ENCODE measurements around the gene CAP2.

Gene CAP2

GRCh38 chr6:17458966-17459365 lies 65.6 kb downstream of the CAP2 start:
- no peak overlapping the region for H3K27ac ChIP-seq (replicated peaks)
- no peak overlapping the region for H3K4me3 ChIP-seq (replicated peaks; ENCODE audit: insufficient read depth, low read length)
- H3K27me3 ChIP-seq (ENCODE audit: insufficient read depth, poor library complexity, severe bottlenecking) = peaks cover 7% of the 10 kb centered on the region
- TF ChIP-seq POLR2AphosphoS5 (IDR thresholded peaks at IDR 0.05; ENCODE audit: low read depth) (no peak), GABPA (IDR thresholded peaks at IDR 0.05; ENCODE audit: low read depth) (no peak), SPI1 (IDR thresholded peaks at IDR 0.05; ENCODE audit: borderline replicate concordance, low read depth) (no peak), REST (IDR thresholded peaks at IDR 0.05; ENCODE audit: insufficient replicate concordance, low read depth) (no peak), CTCF (IDR thresholded peaks at IDR 0.05; ENCODE audit: insufficient read depth, low read length) (no peak)
- DNase-seq (ENCODE audit: low read depth in 1 of 2, low spot score in 1 of 2) = no peak

GRCh38 chr6:17460862-17461261 lies 67.5 kb downstream of the CAP2 start:
- Histone ChIP-seq H3K4me3 (replicated peaks; ENCODE audit: insufficient read depth, low read length) (no peak overlapping the region), H3K27ac (replicated peaks) (no peak overlapping the region), H3K27me3 (ENCODE audit: insufficient read depth, poor library complexity, severe bottlenecking) (peaks cover 7% of the 10 kb centered on the region)
- TF ChIP-seq GABPA (IDR thresholded peaks at IDR 0.05; ENCODE audit: low read depth) (no peak), REST (IDR thresholded peaks at IDR 0.05; ENCODE audit: insufficient replicate concordance, low read depth) (no peak), POLR2AphosphoS5 (IDR thresholded peaks at IDR 0.05; ENCODE audit: low read depth) (no peak), CTCF (IDR thresholded peaks at IDR 0.05; ENCODE audit: insufficient read depth, low read length) (no peak), SPI1 (IDR thresholded peaks at IDR 0.05; ENCODE audit: borderline replicate concordance, low read depth) (no peak)
- no peak for DNase-seq (ENCODE audit: low read depth in 1 of 2, low spot score in 1 of 2)

GRCh38 chr6:17466147-17466546 lies 72.8 kb downstream of the CAP2 start:
- Histone ChIP-seq H3K4me3 (replicated peaks; ENCODE audit: insufficient read depth, low read length) (no peak overlapping the region), H3K27me3 (ENCODE audit: insufficient read depth, poor library complexity, severe bottlenecking) (no peaks in the 10 kb centered on the region), H3K27ac (replicated peaks) (no peak overlapping the region)
- TF ChIP-seq CTCF (IDR thresholded peaks at IDR 0.05; ENCODE audit: insufficient read depth, low read length) (no peak), GABPA (IDR thresholded peaks at IDR 0.05; ENCODE audit: low read depth) (no peak), POLR2AphosphoS5 (IDR thresholded peaks at IDR 0.05; ENCODE audit: low read depth) (no peak), REST (IDR thresholded peaks at IDR 0.05; ENCODE audit: insufficient replicate concordance, low read depth) (no peak)
- DNase-seq (ENCODE audit: low read depth in 1 of 2, low spot score in 1 of 2) = no peak

Measured in HL-60 (cell line).